Neuronal stem cell (in vitro differentiated cells): Measurements from ENCODE around the gene SLC6A6.
A peak's percentile ranks its signal among the peaks of the same experiment; 100 is the strongest.

Experiments
- DNase-seq: peaks from one replicate; pipeline ENCODE4 v3.0.0-alpha.2; 2013; ENCODE audit warnings: low spot score
- H2AFZ ChIP-seq: one replicate; pipeline ENCODE4 v1.6.1; 2013; ENCODE audit warnings: mild to moderate bottlenecking, low read length, inconsistent platforms
- H2AK5ac ChIP-seq: 2 replicates; pipeline ENCODE4 v1.6.1; 2013; ENCODE audit warnings: low read depth, mild to moderate bottlenecking, inconsistent platforms, low read length, moderate library complexity, mixed read lengths
- H2BK120ac ChIP-seq: 2 replicates; pipeline ENCODE4 v1.6.1; 2013; ENCODE audit warnings: low read depth, mild to moderate bottlenecking, inconsistent platforms, low read length, moderate library complexity, mixed read lengths
- H2BK12ac ChIP-seq: one replicate; pipeline ENCODE4 v1.6.1; 2013; ENCODE audit warnings: low read length, inconsistent platforms
- H2BK15ac ChIP-seq: 2 replicates; pipeline ENCODE4 v1.6.1; 2013; ENCODE audit warnings: mild to moderate bottlenecking, low read length, inconsistent platforms, mixed read lengths
- H2BK5ac ChIP-seq: one replicate; pipeline ENCODE4 v1.6.1; 2013; ENCODE audit warnings: inconsistent platforms, mild to moderate bottlenecking, low read length, moderate library complexity
- H3K14ac ChIP-seq: one replicate; pipeline ENCODE4 v1.6.1; 2013; ENCODE audit warnings: low read length, inconsistent platforms
- H3K18ac ChIP-seq: 2 replicates; pipeline ENCODE4 v1.6.1; 2013; ENCODE audit warnings: low read length, inconsistent platforms
- H3K23ac ChIP-seq: 2 replicates; pipeline ENCODE4 v1.6.1; 2013; ENCODE audit warnings: low read depth, mild to moderate bottlenecking, mixed read lengths, low read length, inconsistent platforms; ENCODE audit not compliant: poor library complexity
- H3K27ac ChIP-seq: replicated peaks from 3 replicates; pipeline ENCODE4 v1.5.1; 2013; ENCODE audit warnings: low read length, inconsistent platforms
- H3K27me3 ChIP-seq, 3 experiments: 2 replicates each; pipeline ENCODE4 v1.6.1; 2013; ENCODE audit warnings: low read length in 3 of 3, mild to moderate bottlenecking in 2 of 3, inconsistent platforms in 1 of 3, low read depth in 1 of 3, mixed read lengths in 1 of 3, moderate library complexity in 1 of 3; ENCODE audit not compliant: control insufficient read depth in 3 of 3, insufficient read depth in 3 of 3
- H3K36me3 ChIP-seq, 2 donors: replicated peaks in 1 of 2; 2 replicates each; pipeline ENCODE4 v1.6.1; 2013; ENCODE audit warnings: low read length in 2 of 2; ENCODE audit not compliant: control insufficient read depth in 2 of 2, insufficient read depth in 2 of 2
- H3K4ac ChIP-seq: 2 replicates; pipeline ENCODE4 v1.6.1; 2013; ENCODE audit warnings: inconsistent platforms, mild to moderate bottlenecking, low read length, moderate library complexity
- H3K4me1 ChIP-seq, 2 donors: 1 replicate in 1 of 2; 2 replicates in 1 of 2; pipeline ENCODE4 v1.6.1; 2013; ENCODE audit warnings: low read length in 2 of 2, low read depth in 1 of 2; ENCODE audit not compliant: control insufficient read depth in 2 of 2, insufficient read depth in 1 of 2
- H3K4me2 ChIP-seq: one replicate; pipeline ENCODE4 v1.6.1; 2013; ENCODE audit warnings: mild to moderate bottlenecking, low read length, inconsistent platforms; ENCODE audit not compliant: insufficient read depth, poor library complexity, severe bottlenecking
- H3K4me3 ChIP-seq, 2 donors: 2 replicates each; pipeline ENCODE4 v1.5.1; 2013; ENCODE audit warnings: low read length in 2 of 2, mild to moderate bottlenecking in 2 of 2, inconsistent platforms in 1 of 2, moderate library complexity in 1 of 2
- H3K79me1 ChIP-seq: one replicate; pipeline ENCODE4 v1.6.1; 2013; ENCODE audit warnings: low read depth, mild to moderate bottlenecking, inconsistent platforms, low read length, moderate library complexity
- H3K9ac ChIP-seq: one replicate; pipeline ENCODE4 v1.6.1; 2013; ENCODE audit warnings: mild to moderate bottlenecking, low read depth, low read length, inconsistent platforms; ENCODE audit not compliant: poor library complexity
- H3K9me3 ChIP-seq, 2 donors: replicated peaks in 1 of 2; 2 replicates each; pipeline versions ENCODE3 to v1.6.1; 2013; ENCODE audit warnings: low read length in 2 of 2, mild to moderate bottlenecking in 2 of 2, inconsistent platforms in 1 of 2, low read depth in 1 of 2, mixed read lengths in 1 of 2, moderate library complexity in 1 of 2; ENCODE audit not compliant: control insufficient read depth in 2 of 2, insufficient read depth in 1 of 2
- H4K8ac ChIP-seq: one replicate; pipeline ENCODE4 v1.6.1; 2013; ENCODE audit warnings: low read depth, mild to moderate bottlenecking, inconsistent platforms, low read length, moderate library complexity
- H4K91ac ChIP-seq: one replicate; pipeline ENCODE4 v1.6.1; 2013; ENCODE audit warnings: low read length, low read depth, mild to moderate bottlenecking, inconsistent platforms; ENCODE audit not compliant: poor library complexity
- WGBS, 2 donors: extraction: QIAGEN DNeasy Blood & Tissue Kit; methylation state at CpG; one replicate each; pipeline ENCODE4 v1.1.7; 2013; ENCODE audit warnings: missing lambda C conversion rate in 2 of 2, mixed read lengths in 1 of 2; ENCODE audit not compliant: insufficient read length in 2 of 2, insufficient replicate concordance in 1 of 2; ENCODE audit errors: extremely low coverage in 2 of 2; 5-methylcytosine and 5-hydroxymethylcytosine counted together

The SLC6A6 gene

GRCh38 chr3:14369675-14370669 is 32.4 kb upstream of the SLC6A6 start:
- peaks cover 0 to 70% (median 0%) of the 10 kb centered on the region in 3 experiments for H3K27me3 ChIP-seq

GRCh38 chr3:14370720-14371572 is 31.5 kb upstream of the SLC6A6 start:
- no CpG with 5 or more reads among the region's 14 CpGs for WGBS, 2 donors
- Histone ChIP-seq H3K4me3 (no peak overlapping the region), H2AK5ac (peak overlapping the region; percentile 57), H2BK120ac (no peak overlapping the region), H3K23ac (no peak overlapping the region), H3K27ac (no peak overlapping the region), H3K9ac (no peak overlapping the region), H3K9me3 (no peaks in the 10 kb centered on the region), H3K27me3 (peaks cover 0 to 63% (median 0%) of the 10 kb centered on the region in 3 experiments), H4K8ac (no peak overlapping the region), H4K91ac (no peak overlapping the region), H3K36me3 (no peaks in the 10 kb centered on the region), H2BK15ac (peak overlapping the region; percentile 43), H3K18ac (peak overlapping the region; percentile 46), H3K4me2 (no peak overlapping the region), H3K79me1 (no peaks in the 10 kb centered on the region), H2AFZ (no peak overlapping the region), H3K14ac (peak overlapping the region; percentile 95), H3K4me1 (peaks cover 0 to 26% of the 10 kb centered on the region in 2 donors), H2BK5ac (no peak overlapping the region), H3K4ac (no peak overlapping the region), H2BK12ac (no peak overlapping the region)
- no peak for DNase-seq

More at GRCh38 chr3:14369675-14370669, 32.4 kb upstream of the SLC6A6 start:
- H3K18ac ChIP-seq: peak overlapping the region; percentile 53
- no peak for DNase-seq
- H3K9me3 ChIP-seq: no peaks in the 10 kb centered on the region
- H4K91ac ChIP-seq: no peak overlapping the region
- H3K14ac ChIP-seq: no peak overlapping the region
- no peak overlapping the region for H2BK120ac ChIP-seq
- H3K23ac ChIP-seq: no peak overlapping the region
- no peak overlapping the region for H2BK15ac ChIP-seq
- no peak overlapping the region for H2AFZ ChIP-seq
- no peak overlapping the region for H3K4me3 ChIP-seq
- no peak overlapping the region for H3K4me2 ChIP-seq
- H2BK5ac ChIP-seq: no peak overlapping the region
- no peaks in the 10 kb centered on the region for H3K36me3 ChIP-seq
- no peaks in the 10 kb centered on the region for H3K79me1 ChIP-seq
- peaks cover 0 to 26% of the 10 kb centered on the region in 2 donors for H3K4me1 ChIP-seq
- no peak overlapping the region for H3K9ac ChIP-seq
- H3K27ac ChIP-seq: no peak overlapping the region
- H2AK5ac ChIP-seq: peak overlapping the region; percentile 85
- H3K4ac ChIP-seq: no peak overlapping the region
- WGBS, 2 donors: no CpG with 5 or more reads among the region's 15 CpGs
- no peak overlapping the region for H4K8ac ChIP-seq
- no peak overlapping the region for H2BK12ac ChIP-seq

- Histone ChIP-seq H3K4ac (no peak overlapping the region), H3K36me3 (no peaks in the 10 kb centered on the region), H2BK120ac (no peak overlapping the region), H3K23ac (no peak overlapping the region), H3K9ac (no peak overlapping the region), H3K27ac (no peak overlapping the region), H3K4me1 (peaks cover 0 to 27% of the 10 kb centered on the region in 2 donors), H3K4me2 (no peak overlapping the region), H3K79me1 (no peaks in the 10 kb centered on the region), H3K27me3 (peaks cover 0 to 54% (median 0%) of the 10 kb centered on the region in 3 experiments), H2BK5ac (no peak overlapping the region), H3K9me3 (no peaks in the 10 kb centered on the region), H3K4me3 (no peak overlapping the region), H3K18ac (no peak overlapping the region), H3K14ac (no peak overlapping the region), H2BK12ac (no peak overlapping the region), H2AK5ac (peak overlapping the region; percentile 57), H2BK15ac (no peak overlapping the region), H2AFZ (no peak overlapping the region), H4K91ac (no peak overlapping the region), H4K8ac (no peak overlapping the region)
- no peak for DNase-seq
- no CpG with 5 or more reads among the region's 12 CpGs for WGBS, 2 donors
Measured at GRCh38 chr3:14371573-14372474, 30.6 kb upstream of the SLC6A6 start.
